Sigmoid colon (tissue), 7 donors: ENCODE measurements around the gene BIRC7. TPM values are rescaled to one million over a fixed set of nuclear protein-coding genes. Genes with fewer than 3 reads are reported as not detected.

Experiments
- DNase-seq: peaks from one replicate; pipeline ENCODE4 v3.0.0-alpha.2; 2019
- H3K27ac ChIP-seq, 4 donors: fragments of 200-600 bp; sonication (generic); one replicate each; pipeline ENCODE4 v1.5.1; 2016 to 2019; ENCODE audit warnings: mild to moderate bottlenecking in 1 of 4
- H3K27me3 ChIP-seq, 3 donors: fragments of 200-600 bp; sonication (generic); one replicate each; pipeline ENCODE4 v1.5.1; 2019; ENCODE audit warnings: mild to moderate bottlenecking in 1 of 3
- H3K36me3 ChIP-seq, 4 donors: fragments of 200-600 bp; sonication (generic); one replicate each; pipeline ENCODE4 v1.5.1; 2016 to 2019
- H3K4me1 ChIP-seq, 4 donors: fragments of 200-600 bp; sonication (generic); one replicate each; pipeline ENCODE4 v1.5.1; 2017 to 2019
- H3K4me3 ChIP-seq, 4 donors: fragments of 200-600 bp; sonication (generic); one replicate each; pipeline ENCODE4 v1.5.1; 2017 to 2019; ENCODE audit warnings: mild to moderate bottlenecking in 2 of 4, moderate library complexity in 1 of 4
- H3K9me3 ChIP-seq, 4 donors: fragments of 200-600 bp in 3 of 4; sonication (generic) in 3 of 4; one replicate each; pipeline versions ENCODE4 v1.5.1 to v1.6.1; 2013 to 2019
- EP300 ChIP-seq, 4 donors: sonication (generic); formaldehyde crosslinking; IDR thresholded peaks; one replicate each; pipeline ENCODE4 v1.6.1; 2017; ENCODE audit warnings: antibody characterized with exemption in 4 of 4
- POLR2A ChIP-seq, 2 donors: fragments of 450-650 bp; IDR thresholded peaks; one replicate each; pipeline ENCODE4 v1.6.1; 2016; ENCODE audit warnings: antibody characterized with exemption in 2 of 2, mild to moderate bottlenecking in 2 of 2, moderate library complexity in 2 of 2
- POLR2AphosphoS5 ChIP-seq, 4 donors: sonication (generic); formaldehyde crosslinking; IDR thresholded peaks; one replicate each; pipeline ENCODE4 v1.6.1; 2017; ENCODE audit warnings: antibody characterized with exemption in 4 of 4
- WGBS, 2 donors: extraction: QIAGEN DNeasy Blood & Tissue Kit; methylation state at CpG; one replicate each; pipeline ENCODE4 v1.1.7; 2013; 5-methylcytosine and 5-hydroxymethylcytosine counted together
- intact Hi-C: fragments of 100-400 bp; cut with DNase I; formaldehyde crosslinking; loops from one replicate; pipeline ENCODE4 v1.15.1; 2023
- polyA plus RNA-seq, 3 donors: library from polyadenylated mRNA; stranded (reverse); fragments of 200-250 nt; gene quantifications; one replicate each; pipeline ENCODE4 v1.2.3, GENCODE V29; 2013
- small RNA-seq, 3 donors: library from RNA; depleted of rRNA; stranded (forward); fragments of <200 nt; gene quantifications; one replicate each; pipeline ENCODE3, GENCODE V24; 2016
- total RNA-seq, 4 donors: library from RNA; depleted of rRNA; stranded (reverse); fragments of >200 nt; gene quantifications; one replicate each; pipeline ENCODE4 v1.1.0, GENCODE V29; 2016
- TF ChIP-seq, protein P1 (sequence below), 4 experiments: fragments of 450-650 bp in 3 of 4; fragments of 200-600 bp in 1 of 4; IDR thresholded peaks; one replicate each; pipeline ENCODE4 v1.5.1; 2016 to 2019; ENCODE audit warnings: antibody characterized with exemption in 4 of 4, mild to moderate bottlenecking in 3 of 4, moderate library complexity in 2 of 4
- donor health status: healthy with polysubstance abuse.
- donor health status: Bipolar disorder and iron deficiency.
- donor health status: healthy.

The BIRC7 gene
- total and polyA plus RNA-seq, 7 donors, result 0.15 to 1.2 (median 0.66) TPM; not detected in 3

- WGBS, 2 donors, result 87 to 91% methylated on average over 25 of the region's 25 CpGs
- peaks cover 0 to 50% (median 26%) of the 10 kb centered on the region in 4 donors for H3K36me3 ChIP-seq
- intact Hi-C loops, result no loop called here
These were observed 53.8 kb downstream of the BIRC7 start for GRCh38 chr20:63289311-63290135.

More at GRCh38 chr20:63289311-63290135, 53.8 kb downstream of the BIRC7 start:
- Histone ChIP-seq H3K4me3 (no peak overlapping the region), H3K27ac (no peak overlapping the region), H3K27me3 (peaks cover 0 to 20% (median 14%) of the 10 kb centered on the region in 3 donors), H3K4me1 (peaks cover 0 to 7% (median 4%) of the 10 kb centered on the region in 4 donors), H3K9me3 (no peaks in the 10 kb centered on the region)
- no peak for DNase-seq
- TF ChIP-seq, protein P1, sequence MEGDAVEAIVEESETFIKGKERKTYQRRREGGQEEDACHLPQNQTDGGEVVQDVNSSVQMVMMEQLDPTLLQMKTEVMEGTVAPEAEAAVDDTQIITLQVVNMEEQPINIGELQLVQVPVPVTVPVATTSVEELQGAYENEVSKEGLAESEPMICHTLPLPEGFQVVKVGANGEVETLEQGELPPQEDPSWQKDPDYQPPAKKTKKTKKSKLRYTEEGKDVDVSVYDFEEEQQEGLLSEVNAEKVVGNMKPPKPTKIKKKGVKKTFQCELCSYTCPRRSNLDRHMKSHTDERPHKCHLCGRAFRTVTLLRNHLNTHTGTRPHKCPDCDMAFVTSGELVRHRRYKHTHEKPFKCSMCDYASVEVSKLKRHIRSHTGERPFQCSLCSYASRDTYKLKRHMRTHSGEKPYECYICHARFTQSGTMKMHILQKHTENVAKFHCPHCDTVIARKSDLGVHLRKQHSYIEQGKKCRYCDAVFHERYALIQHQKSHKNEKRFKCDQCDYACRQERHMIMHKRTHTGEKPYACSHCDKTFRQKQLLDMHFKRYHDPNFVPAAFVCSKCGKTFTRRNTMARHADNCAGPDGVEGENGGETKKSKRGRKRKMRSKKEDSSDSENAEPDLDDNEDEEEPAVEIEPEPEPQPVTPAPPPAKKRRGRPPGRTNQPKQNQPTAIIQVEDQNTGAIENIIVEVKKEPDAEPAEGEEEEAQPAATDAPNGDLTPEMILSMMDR (IDR thresholded peaks at IDR 0.05), result no peak
- TF ChIP-seq EP300 (IDR thresholded peaks at IDR 0.05), result no peak
- TF ChIP-seq POLR2A (IDR thresholded peaks at IDR 0.05), result no peak
- no peak for TF ChIP-seq POLR2AphosphoS5 (IDR thresholded peaks at IDR 0.05)

Small RNA genes within 50 kb of the gene (small RNA-seq; reads per million reads assigned to genes)
- 0 reads per million in 3 donors for gene MIR3196
- 0 to 0.36 (median 0) reads per million in 3 donors for gene MIR4326

Other genes with a start within 250 kb of the BIRC7 start
- gene BHLHE23, start 228.9 kb upstream of the BIRC7 start, total RNA-seq, result not detected
- gene BHLHE23, start 228.9 kb upstream of the BIRC7 start, polyA plus RNA-seq, result not detected
- gene YTHDF1, start 19.8 kb upstream of the BIRC7 start, total RNA-seq, result 10 to 100 TPM; 20.2 to 25.0 (median 23.4) TPM
- gene YTHDF1, start 19.8 kb upstream of the BIRC7 start, polyA plus RNA-seq, result 10 to 100 TPM; 15.3 to 22.5 (median 16.2) TPM
- gene NKAIN4, start 18.6 kb downstream of the BIRC7 start, total RNA-seq, result 1 to 10 TPM in 2 of 4 donors, under 1 TPM in 2; 0.33 to 4.4 (median 2.3) TPM
- under 1 TPM in 1 of 3 donors, not detected in 2; 0.73 TPM for gene NKAIN4, start 18.6 kb downstream of the BIRC7 start, polyA plus RNA-seq
- 10 to 100 TPM; 20.3 to 53.7 (median 34.4) TPM for gene ARFGAP1, start 36.9 kb downstream of the BIRC7 start, total RNA-seq
- 100 to 1,000 TPM in 1 of 3 donors, 10 to 100 TPM in 2; 19.8 to 109 (median 24.3) TPM for gene ARFGAP1, start 36.9 kb downstream of the BIRC7 start, polyA plus RNA-seq
- not detected for gene COL20A1, start 57.3 kb downstream of the BIRC7 start, total RNA-seq
- under 1 TPM in 1 of 3 donors, not detected in 2; 0.07 TPM for gene COL20A1, start 57.3 kb downstream of the BIRC7 start, polyA plus RNA-seq
- 1 to 10 TPM in 1 of 4 donors, not detected in 3; 1.1 TPM for gene CHRNA4, start 125.4 kb downstream of the BIRC7 start, total RNA-seq
- gene CHRNA4, start 125.4 kb downstream of the BIRC7 start, polyA plus RNA-seq, result under 1 TPM in 1 of 3 donors, not detected in 2; 0.07 TPM
- gene KCNQ2, start 236.8 kb downstream of the BIRC7 start, total RNA-seq, result 1 to 10 TPM in 2 of 4 donors, under 1 TPM in 1, not detected in 1; 0.95 to 4.2 (median 1.4) TPM
- under 1 TPM in 1 of 3 donors, not detected in 2; 0.83 TPM for gene KCNQ2, start 236.8 kb downstream of the BIRC7 start, polyA plus RNA-seq